HCEC 1CT (cell line): Measurements from ENCODE around the gene ZBTB40.

ENCODE experiments used
- DNase-seq: peaks from one replicate; pipeline ENCODE4 v3.0.0-alpha.2; 2017

The ZBTB40 gene

DNA sequence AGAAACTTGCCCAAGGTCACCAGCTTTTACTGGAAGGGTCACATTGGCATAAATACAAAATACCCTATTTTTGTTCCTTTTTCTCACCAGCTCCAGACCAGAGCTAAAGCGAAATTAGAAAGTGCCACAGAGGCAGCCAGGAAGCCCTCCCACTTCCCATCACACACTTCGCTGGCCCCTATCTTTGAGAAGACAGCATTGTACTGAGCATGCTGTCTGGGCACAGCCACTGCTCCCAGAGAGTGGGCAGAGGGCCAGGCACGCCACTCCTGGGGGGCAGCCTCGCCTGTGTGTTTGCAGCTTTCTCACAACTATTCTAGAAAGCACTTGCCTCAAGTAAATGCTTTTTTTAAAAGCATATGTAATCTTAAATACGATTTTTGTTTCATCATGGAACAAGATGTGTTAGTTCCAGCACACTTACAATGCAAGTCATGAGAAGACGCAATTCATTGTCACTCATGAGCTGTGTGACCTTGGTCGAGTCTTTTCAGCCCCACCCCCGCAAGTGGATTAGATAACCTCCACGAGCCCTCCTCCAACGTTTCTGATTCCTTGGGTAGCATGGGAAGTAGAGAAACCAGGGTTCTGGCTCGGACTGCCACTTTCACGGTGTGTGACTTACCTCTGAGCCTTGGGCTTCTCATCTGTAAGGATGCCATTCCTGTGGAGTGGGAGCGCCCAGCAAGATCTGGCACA, 85.9 kb downstream of the ZBTB40 start:
- no peak for DNase-seq

DNA sequence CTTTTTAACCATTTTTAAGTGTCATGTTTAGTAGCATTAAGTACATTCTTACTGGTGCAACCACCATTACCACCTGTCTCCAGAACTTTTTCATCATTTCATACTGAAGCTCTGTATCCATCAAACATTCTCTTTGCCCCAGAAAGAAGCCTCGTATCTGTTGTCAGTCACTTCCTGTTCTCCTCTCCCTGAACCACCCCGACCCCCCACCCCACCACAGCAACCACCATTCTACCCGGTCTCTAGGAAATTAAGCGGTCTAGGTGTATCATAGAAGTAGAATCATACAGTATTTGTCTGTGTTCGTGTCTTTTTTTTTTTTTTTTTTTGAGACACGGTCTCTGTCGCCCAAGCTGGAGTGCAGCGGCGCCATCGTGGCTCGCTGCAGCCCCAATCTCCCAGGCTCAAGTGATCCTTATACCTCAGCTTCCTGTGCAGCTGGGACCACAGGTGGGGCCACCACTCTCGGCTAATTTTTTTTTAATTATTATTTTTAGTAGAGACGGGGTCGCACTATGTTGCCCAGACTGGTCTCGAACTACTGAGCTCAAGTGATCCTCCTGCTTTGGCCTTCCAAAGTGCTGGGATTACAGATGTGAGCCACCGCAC, 88.0 kb downstream of the ZBTB40 start:
- no peak for DNase-seq

DNA sequence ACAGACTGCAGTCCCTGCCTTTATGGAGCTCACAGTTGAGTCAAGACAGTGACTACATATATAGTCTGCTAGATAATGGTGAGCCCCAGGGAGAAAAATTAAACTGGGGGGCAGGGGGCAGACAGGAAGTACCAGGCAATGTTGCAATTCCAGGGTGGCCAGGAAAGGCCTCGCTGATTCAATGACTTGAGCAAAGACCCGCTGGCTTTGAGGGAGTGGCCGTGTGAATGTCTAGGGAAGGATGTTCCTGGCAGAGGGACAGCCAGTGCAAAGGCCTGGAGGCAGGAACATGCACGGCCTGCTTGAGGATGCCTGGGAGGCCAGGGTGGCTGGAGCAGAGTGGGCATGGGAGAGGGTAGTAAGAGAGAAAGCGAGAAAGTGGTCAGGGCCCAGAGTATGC, 88.7 kb downstream of the ZBTB40 start:
- no peak for DNase-seq

DNA sequence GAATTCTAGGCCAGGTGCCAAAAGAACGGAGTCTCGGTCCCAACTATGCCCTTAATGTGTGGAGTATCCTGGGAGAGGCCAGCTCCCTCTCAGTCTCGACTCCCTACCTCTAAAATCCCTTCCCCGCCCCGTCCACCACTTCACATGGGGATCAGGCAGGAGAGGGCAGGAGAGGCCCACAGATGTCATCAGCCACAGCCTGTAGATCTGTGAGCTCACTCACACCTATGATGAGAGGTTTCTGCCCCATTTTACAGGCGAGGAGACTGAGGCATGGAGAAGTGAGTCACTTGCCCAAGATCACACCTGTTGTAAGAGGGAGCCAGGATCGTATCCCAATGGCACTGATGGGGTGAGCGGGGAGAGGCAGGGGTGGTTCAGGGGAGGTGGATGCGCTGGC, 91.2 kb downstream of the ZBTB40 start:
- no peak for DNase-seq

DNA sequence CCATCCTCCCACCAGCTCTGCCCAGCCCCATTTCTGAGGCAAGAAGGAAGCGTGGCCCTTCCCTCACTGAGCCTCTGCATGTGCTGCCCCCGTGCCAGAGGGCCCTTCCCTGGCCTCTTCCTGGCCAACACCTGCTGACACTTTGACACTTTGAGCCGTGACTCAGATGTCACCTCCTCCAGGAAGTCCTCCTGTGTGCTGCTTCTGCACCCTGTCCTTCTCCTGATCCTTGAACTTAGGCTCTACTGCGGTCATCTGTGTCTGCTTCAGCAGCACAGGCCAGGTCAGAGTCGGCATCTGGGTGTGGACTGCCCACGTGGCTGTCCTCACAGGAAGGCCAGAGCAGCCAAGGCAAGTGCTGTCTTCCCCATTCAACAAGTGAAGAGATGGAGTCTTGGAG, 92.0 kb downstream of the ZBTB40 start:
- no peak for DNase-seq

DNA sequence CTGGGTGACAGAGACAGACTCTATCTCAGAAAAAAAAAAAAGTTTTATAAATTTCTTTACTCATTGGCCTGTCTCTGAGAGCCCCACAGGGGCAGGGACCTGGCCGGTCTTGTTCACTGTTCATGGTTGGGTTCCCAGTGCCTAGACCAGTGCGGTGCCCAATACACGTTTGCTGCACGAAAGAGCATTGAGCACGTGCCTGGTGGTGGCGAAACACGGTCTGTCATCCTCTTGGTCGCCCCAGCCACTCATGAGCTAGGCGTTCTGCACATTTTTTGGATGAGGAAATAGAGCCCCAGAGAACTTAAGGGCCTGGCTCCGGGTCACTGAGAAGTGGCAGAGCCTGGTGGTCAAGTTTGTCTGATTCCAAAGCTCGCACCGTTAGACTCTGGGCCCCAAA, 93.0 kb downstream of the ZBTB40 start:
- no peak for DNase-seq

DNA sequence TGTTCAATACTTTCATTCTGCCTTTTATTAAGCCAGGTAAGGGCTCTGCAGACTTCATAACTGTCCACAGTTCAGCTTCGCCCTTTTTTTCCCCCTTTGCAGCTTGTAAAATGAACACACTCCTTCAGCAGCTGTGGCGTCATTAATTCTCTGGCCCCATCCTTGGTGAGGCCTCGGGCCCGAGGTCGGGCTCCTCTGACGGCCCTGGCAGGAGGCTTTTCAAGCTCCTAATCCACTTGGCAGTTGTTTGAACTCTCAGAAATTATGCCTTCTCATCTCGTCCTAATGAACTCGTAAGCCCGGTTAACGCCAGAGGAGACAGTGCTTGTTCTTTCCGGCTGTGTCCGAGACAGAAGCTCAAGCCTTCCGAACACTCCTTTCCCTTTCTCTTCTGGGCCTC, 93.5 kb downstream of the ZBTB40 start:
- DNase-seq = no peak

DNA sequence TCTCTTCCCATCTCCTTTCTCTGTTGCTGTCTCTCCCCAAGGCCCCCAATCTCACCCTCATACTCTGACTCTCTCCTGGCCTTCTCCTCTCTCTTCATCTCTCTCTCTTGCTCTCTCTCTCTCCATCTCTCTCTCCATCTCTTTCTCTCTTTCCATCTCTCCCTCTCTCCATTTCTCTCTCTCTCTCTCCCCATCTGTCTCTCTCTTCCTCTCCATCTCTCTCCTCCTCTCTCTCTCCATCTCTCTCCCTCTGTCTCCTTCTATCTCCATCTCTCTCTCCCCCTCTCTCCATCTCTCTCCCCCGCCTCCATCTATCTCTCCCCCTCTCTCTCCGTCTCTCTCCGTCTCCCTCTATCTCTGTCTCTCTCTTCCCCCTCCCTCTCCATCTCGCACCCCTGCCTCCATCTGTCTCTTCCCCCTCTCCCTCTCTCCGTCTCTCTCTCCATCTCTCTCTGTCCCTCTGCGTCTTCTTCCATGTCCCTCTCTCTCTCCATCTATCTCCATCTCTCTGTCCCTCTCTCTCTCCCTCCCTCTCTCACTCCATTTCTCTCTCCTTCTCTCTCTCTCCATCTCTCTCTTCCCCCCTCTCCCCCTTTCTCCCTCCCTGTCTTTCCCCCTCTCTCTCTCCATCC, 95.7 kb downstream of the ZBTB40 start:
- DNase-seq = no peak

DNA sequence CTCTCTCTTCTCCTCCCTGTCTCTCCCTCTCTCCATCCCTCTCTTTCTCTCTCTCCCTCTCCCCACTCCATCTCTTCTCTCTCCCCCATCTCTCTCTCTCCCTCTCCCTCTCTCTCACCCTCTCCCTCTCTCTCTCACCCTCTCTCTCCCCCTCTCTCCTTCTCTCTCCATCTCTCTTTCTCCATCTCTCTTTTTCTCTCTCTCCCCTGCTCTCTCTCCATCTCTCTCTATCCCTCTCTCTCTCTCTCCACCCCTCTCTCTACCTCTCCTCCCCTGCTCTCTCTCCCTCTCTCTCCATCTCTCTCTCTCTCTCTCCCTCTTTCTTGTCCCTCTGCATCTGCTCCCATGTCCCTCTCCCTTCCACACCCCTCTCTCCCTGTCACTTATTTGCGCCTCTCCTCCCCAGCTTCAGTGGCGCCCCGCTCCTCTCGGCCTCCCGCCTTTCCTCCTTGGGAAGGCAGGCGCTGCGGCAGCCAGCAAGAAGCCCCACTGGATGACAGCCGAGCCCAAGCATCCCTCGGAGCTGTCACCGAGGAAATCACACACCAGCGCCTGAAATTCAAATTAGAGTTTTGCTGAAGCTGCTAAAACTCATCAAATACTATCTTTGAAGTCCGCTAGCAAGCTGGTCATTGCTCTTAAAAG, 96.3 kb downstream of the ZBTB40 start:
- DNase-seq = no peak

DNA sequence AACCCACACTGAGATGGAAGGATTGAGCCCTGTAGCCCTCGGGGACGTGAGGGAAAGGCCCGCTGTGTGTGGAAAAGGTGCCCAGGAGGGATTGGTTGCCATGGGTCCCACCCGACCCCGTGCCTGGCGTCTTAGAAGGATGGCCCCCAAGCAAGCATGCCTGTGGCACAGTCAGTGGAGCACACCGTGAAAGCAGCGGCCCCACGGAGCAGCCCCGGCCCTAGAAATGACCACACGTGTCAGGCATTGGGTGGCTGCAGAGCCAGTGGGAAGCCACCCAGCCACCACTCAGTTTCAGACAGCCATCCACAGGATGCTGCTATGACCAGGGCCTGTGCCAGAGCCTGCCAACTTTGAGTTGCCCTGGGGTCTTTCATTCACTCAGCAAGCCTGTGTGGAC, 98.4 kb downstream of the ZBTB40 start:
- DNase-seq = no peak

DNA sequence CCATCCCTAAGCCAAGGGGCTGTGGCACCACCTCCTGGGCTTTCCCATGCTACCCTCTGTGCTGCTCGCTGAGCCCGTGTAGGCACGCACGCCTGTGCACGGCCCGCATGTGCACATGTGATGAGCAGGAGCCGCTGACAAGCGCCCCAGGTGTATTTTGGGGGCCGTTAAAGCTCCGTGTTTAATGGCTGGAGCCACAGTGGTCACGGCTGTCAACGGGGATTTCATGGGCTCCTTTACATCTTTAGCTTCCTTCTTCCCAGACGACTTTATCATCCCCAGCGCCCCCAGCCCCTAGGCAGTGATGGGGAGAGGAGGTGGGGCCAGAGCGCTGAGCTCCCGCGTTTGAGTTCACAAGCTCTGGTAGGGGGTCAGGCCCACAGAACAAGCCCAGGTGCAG, 99.9 kb downstream of the ZBTB40 start:
- no peak for DNase-seq

DNA sequence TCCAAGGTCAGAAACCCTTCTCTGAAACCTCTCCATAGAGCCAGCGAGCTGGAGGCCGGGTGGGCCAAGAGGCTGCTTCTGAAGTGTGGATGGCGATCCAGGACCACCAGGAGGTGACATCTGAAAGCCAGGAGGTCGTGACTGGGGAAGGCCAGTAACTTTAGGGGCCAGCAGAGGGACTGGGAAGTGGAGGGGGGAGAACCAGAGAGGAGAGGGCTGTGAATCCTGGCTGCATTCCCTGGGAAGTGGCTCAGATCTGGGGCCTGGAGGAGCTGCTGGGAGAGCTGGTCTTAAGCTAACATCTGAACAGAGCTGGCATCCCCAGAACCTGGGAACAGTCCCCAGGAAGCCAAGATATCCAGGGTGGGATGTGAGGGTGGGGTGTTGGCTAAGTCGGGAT, 100.4 kb downstream of the ZBTB40 start:
- DNase-seq = no peak

DNA sequence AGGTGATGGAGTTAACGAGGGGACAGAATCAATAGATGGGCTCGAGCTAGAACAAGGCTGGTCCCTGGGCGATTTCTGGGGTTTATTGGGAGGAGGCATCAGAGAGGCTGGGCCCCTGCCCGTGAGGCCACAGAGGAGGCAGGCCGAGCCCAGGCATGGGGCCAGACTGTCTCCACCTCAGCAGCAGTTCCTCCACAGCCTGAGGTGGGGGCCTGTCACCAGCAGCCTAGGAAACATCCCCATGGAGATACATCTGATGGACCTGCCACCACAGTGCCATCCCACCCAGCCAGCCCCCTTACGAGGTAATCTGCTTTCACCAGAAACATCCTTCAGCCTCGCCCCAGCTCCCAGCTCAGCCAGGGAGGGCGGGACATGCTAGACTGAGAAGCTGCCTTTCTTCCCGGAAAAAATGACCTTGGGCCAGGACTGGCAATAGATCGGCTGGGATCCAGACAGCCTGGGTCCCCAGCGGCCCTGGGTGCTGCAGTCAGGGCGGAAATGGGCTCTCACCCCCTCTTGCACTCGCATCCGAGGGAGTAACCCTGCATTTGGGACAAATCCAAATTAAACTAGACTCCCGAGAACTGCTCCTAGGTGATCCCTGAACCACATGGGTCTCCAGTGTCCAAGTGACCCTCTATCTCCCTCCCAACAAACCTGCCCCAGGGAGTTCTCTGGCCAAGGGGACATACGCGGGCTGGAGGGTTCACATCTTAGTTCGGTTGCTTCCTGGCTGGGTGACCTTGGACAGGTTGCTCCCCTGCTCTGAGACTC, 101.6 kb downstream of the ZBTB40 start:
- no peak for DNase-seq

DNA sequence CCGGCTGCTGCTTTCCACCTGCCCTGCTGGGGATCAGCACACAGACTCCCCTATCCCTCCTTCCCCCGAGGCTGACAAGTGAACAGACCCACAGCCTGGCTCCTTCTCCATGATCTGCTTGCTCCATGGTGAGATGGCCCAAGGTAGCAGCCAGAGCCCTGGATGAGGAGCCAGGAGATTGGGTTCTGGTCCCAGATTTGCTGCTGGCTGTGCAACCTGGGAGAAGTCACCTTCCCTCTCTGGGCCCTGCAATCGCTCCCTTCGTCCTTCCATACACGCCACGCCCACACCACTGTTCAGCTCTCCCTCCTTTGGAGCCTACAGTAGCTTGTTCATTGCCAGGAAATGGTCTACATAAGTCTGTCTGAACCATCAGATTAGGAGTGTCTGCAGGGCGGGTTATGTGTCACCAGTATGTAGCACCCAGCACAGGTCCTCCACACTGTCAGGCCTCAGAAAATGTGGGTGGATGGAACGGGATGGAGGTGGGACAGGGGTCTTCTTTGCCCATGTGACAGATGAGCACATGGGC, 102.4 kb downstream of the ZBTB40 start:
- DNase-seq = no peak

DNA sequence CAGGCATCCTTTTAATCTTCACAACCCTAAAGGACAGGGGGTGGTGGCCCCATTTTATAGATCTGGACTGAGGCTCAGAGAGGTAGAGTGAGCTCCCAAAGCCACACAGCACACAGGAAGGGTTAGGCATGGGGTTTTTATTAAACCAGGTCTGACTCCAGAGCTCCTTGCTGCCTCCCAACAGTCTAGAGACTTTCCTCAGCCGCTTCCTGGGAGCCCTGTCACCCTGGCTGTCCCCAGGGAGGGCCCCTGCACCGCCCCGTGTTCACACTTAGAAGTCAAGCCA, 103.7 kb downstream of the ZBTB40 start:
- DNase-seq = no peak

DNA sequence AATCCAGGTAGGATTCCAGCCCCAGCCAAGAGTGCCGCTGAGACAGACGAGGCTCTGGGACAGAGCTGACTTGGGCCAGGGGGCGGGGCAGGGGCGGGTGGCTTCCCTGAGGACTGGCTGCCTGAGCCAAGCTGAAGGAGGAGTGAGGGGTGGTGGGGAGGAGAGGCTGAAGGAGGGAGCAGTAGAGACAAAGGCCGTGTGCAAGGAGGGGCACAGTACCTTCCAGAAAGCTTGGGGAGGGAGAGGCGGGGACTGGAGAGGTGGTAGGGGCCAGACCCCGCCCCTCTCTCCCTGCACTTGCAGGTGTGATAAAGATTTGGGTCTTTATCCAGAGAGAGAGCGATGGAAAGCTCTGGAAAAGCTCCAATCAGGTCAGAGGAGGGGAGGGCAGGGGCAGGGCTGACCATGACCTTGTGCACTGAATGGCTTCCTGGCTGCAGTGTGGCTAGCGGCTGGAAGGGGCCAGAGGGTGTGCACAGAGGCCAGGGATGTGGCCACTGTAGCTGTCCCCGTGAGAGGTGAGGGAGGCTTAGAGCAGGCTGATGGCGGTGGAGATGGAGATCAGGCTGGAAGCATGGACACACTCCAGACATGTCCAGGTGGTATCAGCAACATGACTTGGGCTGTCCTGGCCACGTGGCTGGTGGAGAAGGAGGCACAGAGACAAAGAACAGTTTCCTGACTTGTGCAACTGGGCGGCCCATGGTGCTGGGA, 104.9 kb downstream of the ZBTB40 start:
- no peak for DNase-seq

DNA sequence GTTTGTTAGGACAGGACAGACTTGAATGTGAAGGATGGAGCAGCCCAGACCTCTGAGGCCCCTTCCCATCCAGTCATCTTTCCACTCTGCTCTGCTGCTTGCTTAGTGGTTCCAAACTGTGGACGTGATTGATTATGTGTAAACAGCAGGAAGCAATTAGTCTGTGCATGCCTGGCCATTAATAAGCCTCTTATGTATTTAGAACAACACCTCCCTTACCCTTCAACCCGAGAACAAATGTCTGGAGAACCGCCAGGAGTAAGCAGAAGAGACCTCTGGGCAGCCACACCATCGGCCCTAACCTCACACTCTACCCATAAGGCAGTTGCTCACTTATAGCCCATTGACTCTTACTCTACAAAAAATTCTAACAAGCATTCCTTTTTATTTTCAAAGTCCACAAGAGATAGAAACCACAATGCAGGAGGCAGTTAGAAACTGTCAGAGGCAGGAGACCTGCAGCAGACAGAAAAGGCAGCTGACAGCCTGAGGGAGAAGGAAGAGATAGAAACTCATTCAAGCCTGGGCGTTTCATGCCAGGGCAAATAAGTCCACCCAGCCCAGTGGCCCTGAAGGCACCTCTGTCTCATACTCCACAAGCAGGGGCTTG, 105.8 kb downstream of the ZBTB40 start:
- DNase-seq = no peak

DNA sequence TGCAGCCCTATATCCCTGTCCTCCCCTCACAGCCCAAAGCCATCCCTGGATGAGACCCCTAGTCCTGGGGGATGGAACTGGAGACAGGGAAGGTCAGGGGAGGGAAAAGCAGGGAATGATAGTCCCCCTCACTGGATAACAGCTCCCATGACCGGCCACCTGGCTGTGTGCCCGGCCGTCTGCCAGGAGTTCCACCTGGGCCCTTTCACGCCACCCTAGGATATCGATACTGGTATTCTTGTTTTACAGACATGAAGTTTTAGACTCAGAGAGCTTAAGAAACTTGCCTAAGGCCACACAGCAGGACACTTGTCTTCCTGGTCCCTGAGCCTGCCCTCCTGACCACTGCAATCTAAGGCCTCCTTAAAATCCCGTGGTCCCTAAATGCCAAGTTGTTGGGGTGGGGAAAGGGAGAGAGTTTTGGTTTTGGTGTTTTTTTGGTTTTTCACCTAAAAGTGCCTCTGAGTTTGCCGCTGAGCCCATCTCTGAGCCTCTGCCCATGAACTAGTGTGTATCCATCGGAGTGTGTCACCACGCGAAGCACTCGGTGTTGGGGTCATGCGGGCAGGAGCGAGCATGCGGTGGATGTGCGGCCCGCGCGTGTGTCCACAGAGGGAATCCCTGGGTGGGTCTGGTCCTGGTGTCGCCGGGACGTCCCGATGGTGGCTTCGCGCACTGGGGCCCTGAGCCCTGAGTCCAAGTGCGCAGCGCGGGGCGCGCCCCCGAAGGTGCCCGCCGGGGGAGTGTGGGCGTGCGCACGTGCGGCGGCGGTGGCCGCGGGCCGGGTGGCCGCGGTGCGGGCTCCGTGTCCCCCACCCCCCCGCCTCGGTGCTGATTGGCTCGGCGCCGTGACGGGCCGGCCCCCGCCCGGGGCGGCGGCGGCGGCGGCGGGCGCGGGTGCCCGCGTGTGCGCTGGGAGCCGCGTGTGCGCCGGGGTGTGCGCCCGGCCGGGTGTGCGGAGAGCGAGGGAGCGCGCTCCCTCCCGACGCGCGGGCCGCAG, 111.2 kb downstream of the ZBTB40 start, which contains the start of gene EPHA8:
TSS of gene EPHA8 (plus strand) at position 906 of the 1,000 bp plus-strand sequence. CDS start 147 bp downstream, outside the sequence.
- no peak for DNase-seq

DNA sequence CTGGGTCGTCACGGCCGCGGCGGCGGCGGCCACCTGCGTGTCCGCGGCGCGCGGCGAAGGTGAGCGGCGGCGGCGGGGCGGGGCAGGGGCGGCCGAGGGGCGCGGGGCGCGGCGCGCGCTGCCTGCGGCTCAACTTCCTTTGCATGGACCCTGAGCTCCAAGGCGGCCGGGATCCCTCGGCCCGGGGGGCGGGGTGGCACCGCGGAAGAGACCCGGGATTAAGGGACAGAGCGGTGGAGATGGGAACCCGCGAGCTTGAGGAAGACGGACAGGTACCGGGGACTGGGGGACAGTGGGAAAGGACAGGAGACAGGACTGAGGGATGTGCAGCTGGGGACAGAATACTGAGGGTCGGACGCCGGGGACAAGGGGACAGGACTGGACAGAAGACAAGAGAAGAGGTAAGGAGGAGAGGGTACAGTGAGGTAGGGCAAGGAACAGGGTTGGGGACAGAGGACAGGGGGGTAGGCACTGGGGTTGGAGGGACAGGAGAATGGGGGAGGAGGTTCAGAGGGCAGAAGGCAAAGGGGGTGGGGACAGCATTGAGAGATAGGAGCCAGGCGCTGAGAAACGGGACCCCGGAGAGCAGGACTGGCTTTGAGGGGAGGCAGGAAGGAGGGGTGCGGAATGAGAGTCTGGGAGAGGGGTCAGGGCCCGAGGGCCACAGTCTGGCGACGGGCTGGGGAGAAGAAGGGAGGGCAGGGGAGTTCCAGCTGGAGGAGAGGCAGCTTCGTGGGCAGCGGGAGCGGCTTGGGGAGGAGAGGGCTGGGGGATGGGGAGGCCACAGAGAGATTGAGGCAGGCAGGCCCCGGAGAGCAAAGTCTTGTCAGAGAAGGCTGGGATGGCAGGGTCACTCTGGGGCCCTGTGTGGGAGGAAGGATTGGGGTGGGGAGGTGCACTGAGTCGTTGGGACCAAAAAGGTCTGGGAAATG, 112.3 kb downstream of the ZBTB40 start:
- DNase-seq = no peak
